Sigmoid colon (tissue), 4 donors: ENCODE results near the gene JMJD1C.

Experiments used
- POLR2A ChIP-seq, 2 donors: fragments of 450-650 bp; IDR thresholded peaks; one replicate each; pipeline ENCODE4 v1.6.1; 2016; ENCODE audit warnings: antibody characterized with exemption in 2 of 2, mild to moderate bottlenecking in 2 of 2, moderate library complexity in 2 of 2
- POLR2AphosphoS5 ChIP-seq, 4 donors: sonication (generic); formaldehyde crosslinking; IDR thresholded peaks; one replicate each; pipeline ENCODE4 v1.6.1; 2017; ENCODE audit warnings: antibody characterized with exemption in 4 of 4
- TF ChIP-seq, protein P1 (sequence below), 4 experiments: fragments of 450-650 bp in 3 of 4; fragments of 200-600 bp in 1 of 4; IDR thresholded peaks; one replicate each; pipeline ENCODE4 v1.5.1; 2016 to 2019; ENCODE audit warnings: antibody characterized with exemption in 4 of 4, mild to moderate bottlenecking in 3 of 4, moderate library complexity in 2 of 4

GRCh38 chr10:63199716-63200115 is 266.1 kb downstream of the JMJD1C start:
- TF ChIP-seq POLR2A (IDR thresholded peaks at IDR 0.05) (no peak), POLR2AphosphoS5 (IDR thresholded peaks at IDR 0.05) (no peak)
- TF ChIP-seq, protein P1, sequence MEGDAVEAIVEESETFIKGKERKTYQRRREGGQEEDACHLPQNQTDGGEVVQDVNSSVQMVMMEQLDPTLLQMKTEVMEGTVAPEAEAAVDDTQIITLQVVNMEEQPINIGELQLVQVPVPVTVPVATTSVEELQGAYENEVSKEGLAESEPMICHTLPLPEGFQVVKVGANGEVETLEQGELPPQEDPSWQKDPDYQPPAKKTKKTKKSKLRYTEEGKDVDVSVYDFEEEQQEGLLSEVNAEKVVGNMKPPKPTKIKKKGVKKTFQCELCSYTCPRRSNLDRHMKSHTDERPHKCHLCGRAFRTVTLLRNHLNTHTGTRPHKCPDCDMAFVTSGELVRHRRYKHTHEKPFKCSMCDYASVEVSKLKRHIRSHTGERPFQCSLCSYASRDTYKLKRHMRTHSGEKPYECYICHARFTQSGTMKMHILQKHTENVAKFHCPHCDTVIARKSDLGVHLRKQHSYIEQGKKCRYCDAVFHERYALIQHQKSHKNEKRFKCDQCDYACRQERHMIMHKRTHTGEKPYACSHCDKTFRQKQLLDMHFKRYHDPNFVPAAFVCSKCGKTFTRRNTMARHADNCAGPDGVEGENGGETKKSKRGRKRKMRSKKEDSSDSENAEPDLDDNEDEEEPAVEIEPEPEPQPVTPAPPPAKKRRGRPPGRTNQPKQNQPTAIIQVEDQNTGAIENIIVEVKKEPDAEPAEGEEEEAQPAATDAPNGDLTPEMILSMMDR (IDR thresholded peaks at IDR 0.05): no peak
